CD4-positive, alpha-beta T cell treated with Interleukin-2 at 100 ng/mL for 4 hours (primary cell): Measurements from ENCODE around the gene OR2D2.
"Not testable (repeated sequence)": the region's sequence is repeated elsewhere in the genome, so short reads cannot be mapped to it uniquely, and the experiment has no call there.

ENCODE experiments used
- DNase-seq: peaks from one replicate; pipeline ENCODE4 v3.0.0-alpha.2; 2020; ENCODE audit warnings: low spot score

OR2D2 gene

GRCh38 chr11:6892400-6892799, at the start of gene OR2D2:
OR2D2 (minus strand) TSS chr11:6892500; CDS start chr11:6892500, 0 bp downstream.
- no peak for DNase-seq

- DNase-seq, result no peak
Measured at GRCh38 chr11:6941970-6942369, 49.7 kb upstream of the OR2D2 start.

DNA sequence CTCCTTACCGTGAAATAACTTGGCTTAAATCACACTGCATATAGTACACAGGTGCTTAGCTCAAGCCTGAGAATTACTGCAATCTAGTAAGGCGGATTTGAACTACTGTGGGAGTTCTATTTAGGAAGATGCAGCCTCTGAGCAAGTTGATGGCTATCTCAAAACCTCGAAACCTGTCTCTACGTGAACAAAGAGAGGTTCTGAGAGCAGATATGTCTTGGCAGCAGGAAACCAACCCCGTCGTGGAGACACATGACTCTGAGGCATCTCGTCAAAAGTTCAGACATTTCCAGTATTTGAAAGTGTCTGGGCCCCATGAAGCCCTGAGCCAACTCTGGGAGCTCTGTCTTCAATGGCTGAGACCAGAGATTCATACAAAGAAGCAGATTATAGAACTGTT, 39.8 kb upstream of the OR2D2 start:
- DNase-seq, result no peak

DNA sequence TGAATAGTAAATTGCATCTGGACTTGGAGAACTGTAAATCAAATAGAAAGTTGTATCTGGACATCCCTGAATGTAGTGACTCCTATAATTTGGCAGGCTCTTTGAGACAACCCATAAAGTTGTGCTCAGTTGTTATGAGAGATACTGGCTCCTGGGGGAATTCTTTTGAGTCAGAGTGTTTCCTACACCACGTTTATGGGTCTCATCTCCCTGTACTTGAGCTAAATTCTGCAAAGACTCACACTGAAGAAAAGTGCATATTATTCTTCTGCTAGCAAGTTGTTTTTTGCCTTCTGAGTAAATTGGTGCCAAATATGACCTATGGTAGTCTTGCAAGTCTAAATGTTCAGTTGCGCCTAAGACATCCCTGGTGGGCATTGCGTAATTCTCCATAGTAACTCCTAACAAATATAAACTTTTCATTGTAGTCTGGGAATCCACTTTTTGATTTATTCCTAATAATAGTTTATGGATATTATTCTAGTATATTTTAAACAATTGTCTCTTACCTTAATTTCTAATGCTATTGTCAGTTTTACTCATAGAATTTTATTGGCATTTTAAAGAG, 38.9 kb upstream of the OR2D2 start:
- DNase-seq, result no peak

GRCh38 chr11:6928916-6929315, 36.6 kb upstream of the OR2D2 start:
- DNase-seq, result no peak

GRCh38 chr11:6927030-6927617, 34.8 kb upstream of the OR2D2 start:
- DNase-seq, result no peak

- DNase-seq, result no peak
Measured at GRCh38 chr11:6926208-6927029, 34.1 kb upstream of the OR2D2 start, which contains the start of gene ZNF215. ZNF215 (plus strand) TSS chr11:6926426; CDS start chr11:6932273, 5,847 bp downstream.

DNA sequence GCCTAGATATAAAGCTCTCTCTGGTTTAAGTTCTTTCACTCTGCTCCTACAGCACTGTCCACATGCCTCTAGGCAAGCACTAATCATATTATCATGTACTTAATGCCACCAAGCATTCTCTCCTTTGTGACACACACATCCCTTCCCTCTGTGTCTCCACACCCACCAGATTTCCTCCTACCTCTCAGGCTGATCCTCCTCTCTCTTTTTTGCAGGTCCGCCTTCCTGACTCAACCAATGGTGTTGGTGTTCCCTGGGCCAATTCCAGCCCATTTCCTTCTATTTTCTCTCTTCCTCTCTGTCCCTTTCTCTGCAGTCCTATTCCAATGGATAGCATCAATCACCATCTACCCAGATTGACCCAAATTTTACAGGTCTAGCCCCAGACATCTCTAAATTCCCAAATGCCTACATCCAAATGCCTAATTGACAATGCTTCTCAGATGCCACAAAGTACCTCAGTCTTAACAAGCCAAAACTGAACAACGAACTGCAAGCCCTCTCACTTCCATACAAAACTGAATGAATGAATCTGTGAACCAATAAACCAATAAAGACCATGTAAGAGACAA, 33.4 kb upstream of the OR2D2 start:
- DNase-seq, result no peak

GRCh38 chr11:6925007-6925577, 32.8 kb upstream of the OR2D2 start:
- DNase-seq, result no peak

DNA sequence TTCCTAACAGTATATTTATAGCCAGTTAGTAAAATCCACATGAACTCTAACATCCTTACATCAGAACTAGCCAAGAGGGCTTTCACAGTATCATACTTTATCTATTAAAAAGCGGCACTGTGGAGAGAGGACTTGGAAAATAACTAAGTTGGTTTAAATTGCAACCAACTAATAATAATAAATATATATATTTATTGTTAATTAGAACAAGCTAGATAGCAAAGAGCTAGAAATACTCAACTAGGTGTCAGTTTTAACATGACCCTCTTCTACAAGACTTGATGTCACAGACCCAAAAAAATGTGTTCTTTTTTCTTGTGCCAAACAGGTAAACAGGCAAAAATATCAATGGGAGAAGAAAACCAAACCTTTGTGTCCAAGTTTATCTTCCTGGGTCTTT, 28.4 kb upstream of the OR2D2 start, which contains the start of gene OR2D3:
OR2D3 (plus strand) TSS at position 301 of the 400 bp plus-strand sequence; CDS start at position 301, 0 bp downstream.
- DNase-seq, result no peak

- DNase-seq, result no peak
Measured at GRCh38 chr11:6919698-6920097, 27.4 kb upstream of the OR2D2 start.

DNA sequence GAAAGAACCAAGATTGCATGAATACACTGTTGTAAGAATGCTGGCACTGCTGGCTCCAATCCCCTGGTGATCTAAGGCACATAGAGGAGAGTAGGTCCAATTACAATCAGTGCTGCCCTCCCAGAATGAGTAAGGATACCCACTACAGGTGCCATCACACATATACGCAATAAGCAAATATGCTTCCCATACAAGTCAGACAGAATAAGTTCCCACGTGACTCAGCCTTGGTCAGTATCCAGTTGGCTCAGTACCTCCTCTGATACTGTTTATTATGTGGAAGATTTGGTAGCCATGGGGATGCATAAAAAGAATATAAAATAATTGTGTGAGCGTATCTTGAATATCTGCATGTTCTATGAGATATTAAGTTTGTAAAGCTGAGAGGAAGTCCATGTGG, 19.6 kb upstream of the OR2D2 start:
- no peak for DNase-seq

DNA sequence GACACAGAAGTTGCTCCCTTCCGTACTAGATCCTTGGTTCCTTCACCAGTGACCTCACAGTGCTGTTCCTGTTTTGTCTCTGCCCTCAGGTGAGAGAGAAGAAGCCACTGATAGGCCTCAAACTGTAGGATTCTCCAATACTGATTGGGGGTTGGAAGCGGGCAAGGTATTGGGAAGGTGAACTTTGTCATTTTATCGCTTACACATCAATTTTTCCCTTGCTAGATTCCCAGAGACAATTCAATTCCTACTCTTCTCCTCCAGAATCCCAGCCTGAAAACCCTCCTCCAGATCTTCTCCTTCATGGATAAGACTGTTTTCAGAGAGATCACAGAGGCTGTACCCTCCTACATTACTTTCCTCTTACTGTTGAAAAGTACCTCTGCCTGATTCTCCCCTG, 19.1 kb upstream of the OR2D2 start:
- DNase-seq, result no peak

GRCh38 chr11:6904804-6905203, 12.5 kb upstream of the OR2D2 start:
- DNase-seq, result not testable (repeated sequence)

DNA sequence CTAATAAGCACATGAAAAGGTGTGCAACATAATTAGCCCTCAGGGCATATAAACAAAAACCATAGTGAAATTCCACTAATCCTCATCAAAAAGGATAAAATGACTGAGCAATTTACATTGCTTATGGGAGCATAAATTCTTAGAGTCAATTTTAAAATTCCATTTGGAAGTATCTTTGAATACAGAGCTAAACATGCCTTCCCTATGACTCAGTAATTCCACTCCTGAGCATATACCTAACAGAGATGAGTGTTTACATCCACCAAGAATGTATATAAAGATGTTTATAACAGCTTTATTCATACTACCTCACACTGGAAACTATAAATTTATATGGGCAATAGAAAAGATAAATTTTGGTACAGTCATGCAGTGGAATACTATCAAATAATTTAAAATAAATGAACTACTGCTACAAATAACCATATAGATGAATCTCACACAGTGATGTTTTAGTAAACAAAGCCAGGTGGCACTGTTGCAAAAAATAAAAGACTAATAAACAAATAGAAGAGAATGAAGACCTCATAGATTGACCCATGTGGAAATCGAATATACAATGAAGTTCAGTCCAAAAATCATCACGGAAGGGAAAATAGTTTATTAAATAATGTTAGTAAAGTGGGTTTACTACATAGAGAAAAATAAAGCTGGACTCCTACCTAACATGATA, 8.2 kb upstream of the OR2D2 start:
- no peak for DNase-seq

DNA sequence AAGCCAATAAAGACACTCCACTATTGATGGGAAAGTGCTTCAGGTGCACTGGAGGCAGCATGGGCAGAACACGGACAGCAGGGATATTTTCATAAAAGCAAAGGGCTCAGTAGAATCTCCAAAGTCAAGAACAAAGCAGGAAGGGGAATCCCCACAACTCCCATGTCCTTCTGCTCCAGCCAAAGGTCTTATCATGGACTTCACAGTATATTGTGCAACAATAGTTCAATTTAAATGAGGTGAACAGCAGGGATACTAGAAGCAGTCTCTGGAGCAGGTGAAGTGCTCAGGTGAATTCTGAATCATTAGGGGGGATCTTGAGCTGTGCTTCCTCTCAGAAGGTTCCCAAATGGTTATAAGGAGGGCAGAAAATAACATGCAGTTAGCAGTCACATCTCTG, 6.6 kb upstream of the OR2D2 start:
- no peak for DNase-seq

- no peak for DNase-seq
Measured at GRCh38 chr11:6895010-6895409, 2.7 kb upstream of the OR2D2 start.

- DNase-seq, result no peak
Measured at GRCh38 chr11:6894097-6894496, 1.8 kb upstream of the OR2D2 start.

DNA sequence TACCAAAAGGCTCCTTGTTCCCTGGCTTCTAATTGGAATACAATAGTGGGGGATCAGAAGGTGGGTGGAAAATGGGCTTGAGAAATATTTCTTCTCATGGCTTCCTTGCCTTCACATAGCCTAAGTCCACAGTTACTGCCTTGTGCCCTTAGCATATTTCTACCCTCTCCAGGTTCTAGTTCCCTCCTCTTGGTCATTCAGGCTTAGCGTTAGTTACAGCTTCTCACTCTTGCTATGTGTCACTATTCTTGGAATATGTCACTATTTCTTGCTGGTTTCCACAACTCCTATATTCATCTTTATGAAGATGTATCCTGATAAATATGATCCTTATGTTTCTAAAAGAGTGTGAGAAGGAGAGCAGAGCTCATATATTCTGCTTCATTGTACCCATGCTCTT, 2.5 kb downstream of the OR2D2 start:
- DNase-seq, result no peak

GRCh38 chr11:6888830-6889229, 3.5 kb downstream of the OR2D2 start:
- no peak for DNase-seq

DNA sequence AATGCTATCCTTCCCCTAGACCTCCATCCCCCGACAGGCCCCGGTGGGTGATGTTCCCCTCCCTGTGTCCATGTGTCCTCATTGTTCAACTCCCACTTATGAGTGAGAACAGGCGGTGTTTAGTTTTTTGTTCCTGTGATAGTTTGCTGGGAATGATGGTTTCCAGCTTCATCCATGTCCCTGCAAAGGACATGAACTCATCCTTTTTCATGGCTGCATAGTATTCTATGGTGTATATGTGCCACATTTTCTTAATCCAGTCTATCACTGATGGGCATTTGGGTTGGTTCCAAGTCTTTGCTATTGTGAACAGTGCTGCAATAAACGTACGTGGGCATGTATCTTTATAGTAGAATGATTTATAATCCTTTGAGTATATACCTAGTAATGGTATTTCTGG, 4.6 kb downstream of the OR2D2 start:
- DNase-seq, result not testable (repeated sequence)

DNA sequence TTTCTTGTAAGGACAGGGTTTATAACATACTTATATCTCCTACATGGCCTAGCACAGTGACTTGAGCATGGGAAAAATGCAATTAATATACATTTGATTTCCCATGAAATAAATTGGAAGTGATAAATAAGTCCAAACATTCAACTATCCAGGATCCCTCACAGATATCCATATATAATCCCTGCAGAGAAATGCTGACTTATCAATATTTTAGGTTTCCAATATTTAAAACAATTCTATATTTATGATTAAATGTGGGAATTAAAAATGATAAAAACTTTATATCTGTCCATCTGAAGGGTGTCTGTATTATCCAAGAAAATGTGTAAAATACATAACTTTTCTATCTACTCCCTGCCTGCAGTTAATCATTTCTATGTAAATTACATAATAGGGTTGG, 9.5 kb downstream of the OR2D2 start:
- DNase-seq, result no peak
